ENCODE measurements around the gene NANOS2.

NANOS2 gene

GRCh38 chr19:45913874-45914830 is at the start of gene NANOS2:
NANOS2 (minus strand) TSS chr19:45914778; CDS start chr19:45914693, 85 bp downstream.
- in situ Hi-C loops (cut with MboI; ENCODE audit: low sequenced_read_pairs) = no loop called here

- in situ Hi-C loops (cut with MboI; ENCODE audit: low sequenced_read_pairs) = no loop called here
Observed at GRCh38 chr19:45962021-45962420, 47.4 kb upstream of the NANOS2 start.

GRCh38 chr19:45960595-45961235 is 46.1 kb upstream of the NANOS2 start:
- in situ Hi-C loops (cut with MboI; ENCODE audit: low sequenced_read_pairs) = no loop called here

- in situ Hi-C loops (cut with MboI; ENCODE audit: low sequenced_read_pairs) = no loop called here
Observed at GRCh38 chr19:45959517-45960025, 45.0 kb upstream of the NANOS2 start.

DNA sequence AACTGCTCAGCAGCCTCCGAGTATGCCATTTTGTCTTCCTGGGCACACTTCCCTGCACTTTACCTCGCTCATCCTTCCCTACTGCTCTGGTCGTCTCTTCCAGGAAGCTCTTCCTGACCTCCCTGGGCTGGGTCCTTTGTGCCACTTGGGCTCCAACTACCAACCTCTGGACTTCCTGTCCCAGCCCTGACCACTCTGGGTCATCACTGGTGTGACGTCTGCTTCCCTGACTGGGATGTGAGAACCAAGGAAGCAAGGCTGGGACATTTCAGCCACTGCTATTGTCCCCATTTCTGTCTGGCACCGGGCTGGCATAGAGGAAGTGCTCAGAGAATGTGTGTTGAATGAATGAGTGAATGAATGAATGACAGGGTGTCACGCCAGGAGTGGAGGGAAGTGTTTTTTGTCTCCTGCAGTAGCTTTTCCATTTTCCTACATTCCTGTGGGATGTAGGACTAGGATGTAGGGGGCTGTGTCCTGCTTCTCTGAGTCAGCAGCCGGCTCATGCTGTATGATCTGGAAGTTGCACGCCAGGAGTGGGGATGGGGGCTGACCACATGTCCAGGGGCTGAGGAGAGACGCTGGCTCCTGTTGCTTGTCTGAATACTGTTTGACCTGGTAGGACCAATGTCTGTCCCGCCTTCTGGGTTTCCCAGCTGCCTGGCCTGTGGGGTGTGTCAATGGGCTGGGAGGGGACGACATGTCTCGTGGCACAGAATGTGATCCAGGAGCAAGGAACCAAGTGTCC is 44.4 kb upstream of the NANOS2 start:
- in situ Hi-C loops (cut with MboI; ENCODE audit: low sequenced_read_pairs) = no loop called here

DNA sequence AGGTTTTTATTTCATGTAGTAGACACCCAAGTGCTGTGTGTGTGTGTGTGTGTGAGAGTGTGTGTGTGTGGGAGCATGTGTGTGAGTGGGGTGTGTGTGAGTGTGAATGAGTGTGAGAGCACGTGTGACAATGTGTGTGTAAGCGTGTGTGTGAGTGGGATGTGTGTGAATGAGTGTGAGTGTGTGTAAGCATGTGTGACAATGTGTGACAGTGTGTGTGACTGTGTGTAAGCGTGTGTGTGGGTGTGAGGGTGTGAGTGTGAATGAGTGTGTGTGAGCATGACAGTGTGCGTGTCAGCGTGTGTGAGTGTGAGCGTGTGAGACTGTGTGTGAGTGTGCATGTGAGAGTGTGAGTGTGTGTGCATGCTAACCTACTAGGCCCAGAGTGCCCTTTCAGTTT is 43.7 kb upstream of the NANOS2 start:
- in situ Hi-C loops (cut with MboI; ENCODE audit: low sequenced_read_pairs) = no loop called here

DNA sequence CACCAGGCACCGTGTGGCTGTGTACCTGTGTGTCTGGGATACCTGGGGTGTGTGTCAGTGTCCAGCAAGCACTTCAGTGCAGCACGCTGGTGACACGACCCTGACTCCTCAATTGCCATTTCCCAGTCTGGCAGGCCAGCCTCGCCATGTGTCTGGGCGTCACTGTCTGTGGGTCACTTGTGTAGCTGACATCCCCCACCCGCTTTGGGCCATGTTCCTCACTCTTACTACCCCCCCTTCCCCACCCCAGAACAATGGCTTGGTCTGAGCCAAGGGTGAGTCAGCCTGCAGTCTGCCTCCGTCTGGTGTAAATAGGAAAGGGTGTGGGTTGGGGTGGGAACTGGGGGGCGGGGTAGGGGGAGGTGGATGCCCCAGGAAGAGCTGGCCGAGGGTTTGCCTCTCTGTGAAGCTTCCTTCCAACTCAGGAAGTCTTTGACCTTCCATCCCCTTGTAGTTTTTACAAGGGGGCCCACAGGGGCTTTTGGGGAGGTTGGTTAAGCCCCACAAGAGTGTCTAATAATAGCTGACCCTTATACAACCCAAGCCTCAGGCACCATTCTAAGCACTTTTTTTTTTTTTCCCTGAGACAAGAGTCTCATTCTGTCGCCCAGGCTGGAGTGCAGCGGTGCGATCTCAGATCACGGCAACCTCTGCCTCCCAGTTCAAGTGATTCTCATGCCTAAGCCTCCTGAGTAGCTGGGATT is 41.5 kb upstream of the NANOS2 start:
- in situ Hi-C loops (cut with MboI; ENCODE audit: low sequenced_read_pairs) = no loop called here

DNA sequence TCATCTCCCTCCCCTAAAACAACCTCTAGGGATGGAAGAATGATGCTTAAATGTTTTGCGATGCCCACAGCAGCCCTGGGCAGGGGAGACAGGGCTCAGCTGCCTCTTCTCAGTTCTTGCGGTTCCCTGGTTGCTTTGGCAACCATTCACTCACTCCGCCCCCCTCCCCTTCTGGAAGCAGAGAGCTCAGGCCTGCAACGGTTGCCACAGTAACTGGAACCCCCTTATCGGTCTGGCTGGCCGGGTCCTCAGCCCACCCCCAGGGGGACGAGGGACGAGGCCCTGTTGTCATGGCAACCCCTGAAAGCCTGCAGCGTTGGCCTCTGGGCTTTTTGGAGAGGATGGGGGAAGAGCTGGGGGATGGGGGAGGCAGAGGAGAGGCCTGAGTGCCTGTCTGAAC is 39.6 kb upstream of the NANOS2 start:
- in situ Hi-C loops (cut with MboI; ENCODE audit: low sequenced_read_pairs) = no loop called here

GRCh38 chr19:45953676-45954075 is 39.1 kb upstream of the NANOS2 start:
- in situ Hi-C loops (cut with MboI; ENCODE audit: low sequenced_read_pairs) = no loop called here

GRCh38 chr19:45952686-45953505 is 38.3 kb upstream of the NANOS2 start:
- in situ Hi-C loops (cut with MboI; ENCODE audit: low sequenced_read_pairs) = no loop called here

- in situ Hi-C loops (cut with MboI; ENCODE audit: low sequenced_read_pairs) = no loop called here
Observed at GRCh38 chr19:45952341-45952685, 37.7 kb upstream of the NANOS2 start.

GRCh38 chr19:45947926-45948325 is 33.3 kb upstream of the NANOS2 start:
- in situ Hi-C loops (cut with MboI; ENCODE audit: low sequenced_read_pairs) = no loop called here

DNA sequence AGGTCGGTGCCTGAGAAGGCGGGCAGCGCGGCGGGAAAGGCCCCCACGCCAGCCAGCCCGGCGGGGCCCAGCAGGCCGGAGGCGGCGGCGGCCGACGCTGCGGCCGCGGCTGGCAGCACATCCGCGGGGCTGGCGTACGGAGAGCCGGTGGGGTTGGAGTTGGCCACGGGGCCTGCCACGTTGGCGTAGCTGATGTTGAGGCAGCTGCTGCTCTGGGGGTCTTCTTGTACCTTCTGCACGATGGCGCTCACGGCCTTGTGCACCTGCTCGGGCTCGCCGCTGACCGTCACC is 25.9 kb upstream of the NANOS2 start:
- in situ Hi-C loops (cut with MboI; ENCODE audit: low sequenced_read_pairs) = no loop called here

GRCh38 chr19:45939792-45940514 is 25.4 kb upstream of the NANOS2 start:
- in situ Hi-C loops (cut with MboI; ENCODE audit: low sequenced_read_pairs) = no loop called here

DNA sequence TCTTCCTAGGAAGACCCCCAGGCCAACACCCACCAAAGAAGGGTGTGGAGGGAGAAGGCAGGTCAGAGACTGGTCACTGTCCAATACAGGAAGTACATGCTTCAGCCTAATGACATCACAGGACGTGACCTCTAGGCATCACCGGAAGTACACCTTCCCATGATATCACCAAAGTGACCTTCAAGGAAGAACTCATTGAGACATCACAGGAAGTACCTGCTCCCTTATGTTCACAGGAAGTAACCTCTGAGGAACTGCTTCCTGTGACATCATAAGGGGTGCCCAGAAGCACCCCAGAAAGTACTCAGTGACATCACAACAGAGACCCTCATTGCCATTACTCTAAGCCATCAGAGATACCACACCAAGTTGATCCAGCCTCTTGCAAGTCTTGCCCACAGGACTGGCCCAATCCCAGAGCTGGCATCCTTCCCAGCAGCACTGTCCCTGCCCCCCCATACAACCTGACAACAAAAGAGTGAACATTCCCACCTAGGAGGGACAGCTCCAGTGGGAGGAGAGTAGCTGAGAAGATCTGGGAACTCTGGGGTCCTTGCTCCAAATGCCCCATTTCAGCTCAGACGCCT is 24.2 kb upstream of the NANOS2 start:
- in situ Hi-C loops (cut with MboI; ENCODE audit: low sequenced_read_pairs) = no loop called here

DNA sequence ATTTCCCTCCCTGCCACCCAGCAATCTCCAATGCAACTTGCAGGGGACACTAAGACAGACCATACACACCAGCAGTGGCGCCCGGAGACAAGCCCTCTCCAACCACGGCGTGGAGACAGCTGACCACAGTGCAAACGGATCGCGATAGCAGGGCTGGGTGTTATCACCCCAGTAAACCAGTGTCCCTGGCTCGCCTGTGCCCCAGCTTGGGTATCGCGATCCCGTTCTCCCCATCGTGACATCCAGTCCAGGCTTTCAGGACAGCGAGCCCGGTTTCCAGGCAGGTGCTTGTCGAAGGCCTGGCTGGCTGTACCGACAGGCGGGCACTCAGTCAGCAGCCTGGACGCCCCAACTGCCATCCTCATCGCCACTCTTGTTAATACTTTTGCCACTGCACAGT is 20.7 kb upstream of the NANOS2 start:
- in situ Hi-C loops (cut with MboI; ENCODE audit: low sequenced_read_pairs) = no loop called here

DNA sequence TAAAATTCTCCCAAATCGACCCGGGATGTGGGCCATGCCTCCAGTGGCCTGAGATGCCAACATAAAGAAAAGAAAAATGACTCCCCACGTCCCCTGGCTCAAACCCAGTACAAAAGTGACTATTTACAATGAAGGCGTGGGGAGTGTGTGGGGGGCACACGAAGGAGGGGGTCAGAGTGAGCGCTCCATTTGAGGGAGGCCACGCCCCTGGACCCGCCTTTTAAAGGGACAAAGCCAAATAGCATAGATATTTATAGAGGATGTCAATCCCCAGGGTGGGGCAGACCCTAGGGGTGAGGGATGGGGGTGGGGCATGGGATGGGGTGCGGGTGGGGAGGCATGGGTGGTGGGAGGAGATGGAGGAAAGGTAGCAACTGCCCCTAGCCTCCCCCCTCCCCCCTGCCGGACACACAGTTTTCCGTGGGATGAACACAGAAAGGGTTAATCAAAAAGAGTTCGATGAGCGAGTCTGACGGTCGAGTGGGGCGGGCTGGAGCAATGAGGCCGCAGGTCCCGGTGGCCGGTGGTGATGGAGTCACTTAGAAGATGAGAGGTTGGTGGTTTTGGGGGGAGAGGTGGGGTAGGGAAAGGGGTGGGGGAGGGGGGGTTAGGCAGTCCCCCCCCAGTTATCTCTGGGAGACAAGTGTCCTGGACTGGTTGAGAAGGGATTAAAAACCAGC is 20.1 kb upstream of the NANOS2 start:
- in situ Hi-C loops (cut with MboI; ENCODE audit: low sequenced_read_pairs) = no loop called here

DNA sequence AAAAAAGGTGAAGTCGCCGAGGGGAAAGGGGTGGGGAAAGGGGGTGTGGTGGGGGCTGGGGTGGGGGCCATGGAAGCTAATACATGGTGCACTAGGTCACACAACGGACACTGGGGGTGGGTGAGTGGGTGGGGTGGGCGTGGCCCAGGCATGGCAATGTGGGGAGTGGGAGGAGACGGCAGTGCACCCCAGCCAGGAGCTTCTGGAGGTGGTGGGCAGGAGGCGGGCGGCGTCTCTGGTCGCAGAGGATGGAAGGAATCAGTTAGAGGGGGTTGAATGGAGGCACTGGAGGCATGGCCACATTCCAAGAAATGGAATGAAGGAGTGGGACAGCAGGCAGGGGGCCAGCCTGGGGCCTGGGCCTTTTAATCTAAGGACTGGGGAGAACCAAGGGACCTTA is 19.2 kb upstream of the NANOS2 start:
- in situ Hi-C loops (cut with MboI; ENCODE audit: low sequenced_read_pairs) = no loop called here

GRCh38 chr19:45931055-45931454 is 16.5 kb upstream of the NANOS2 start:
- in situ Hi-C loops (cut with MboI; ENCODE audit: low sequenced_read_pairs) = no loop called here

Measured in HL-60/S4 treated with phorbol 12-myristate 13-acetate at 8.2 ng/mL for 4 days and 3 days (cell line).